H1 (cell line): ENCODE measurements around the gene CDYL. TPM values are rescaled to one million over a fixed set of nuclear protein-coding genes. Genes with fewer than 3 reads are reported as not detected.

ENCODE experiments used
- ATF2 ChIP-seq: IDR thresholded peaks from 2 replicates; pipeline ENCODE4 v1.6.1; 2012; ENCODE audit warnings: low read length, inconsistent platforms
- CHD1 ChIP-seq: IDR thresholded peaks from 2 replicates; pipeline ENCODE4 v1.6.1; 2012; ENCODE audit warnings: low read depth, low read length, improper control_type of control experiment
- RXRA ChIP-seq: IDR thresholded peaks from 2 replicates; pipeline ENCODE4 v1.6.1; 2011; ENCODE audit warnings: low read depth, mild to moderate bottlenecking, low read length, moderate library complexity; ENCODE audit not compliant: insufficient read depth
- TAF7 ChIP-seq: optimal IDR thresholded peaks from 2 replicates; pipeline ENCODE3; 2011; ENCODE audit warnings: low read depth, mild to moderate bottlenecking, inconsistent platforms, low read length, moderate library complexity, borderline replicate concordance
- TCF12 ChIP-seq: IDR thresholded peaks from 2 replicates; pipeline ENCODE4 v1.6.1; 2011; ENCODE audit warnings: low read depth, mild to moderate bottlenecking, low read length
- polyA plus RNA-seq, 7 experiments: library from polyadenylated mRNA; depleted of rRNA in 3 of 7; stranded (reverse) in 5 of 7; unstranded in 2 of 7; fragments of >200 nt in 5 of 7; fragments of 200-250 nt in 2 of 7; gene quantifications; 1 replicate in 5 of 7; 2 replicates in 1 of 7; 4 replicates in 1 of 7; pipeline versions ENCODE4 v1.2.1 to v1.2.3, GENCODE V29; 2011 to 2013; ENCODE audit warnings: missing spikeins in 2 of 7, mixed read lengths in 2 of 7
- total RNA-seq: library from RNA; stranded (reverse); fragmentation: NEBNext Ultra II Directional; extraction: Animal tissue kit (Norgen Biotek cat#: 25700); gene quantifications from 2 replicates; pipeline ENCODE4 v1.2.1, GENCODE V29; 2021

CDYL gene
- total and polyA plus RNA-seq, 2 of the 8 experiments (the other 6 are each of a cell fraction or from before 2014, with no cell fraction given) = 56.4 to 119 TPM

DNA sequence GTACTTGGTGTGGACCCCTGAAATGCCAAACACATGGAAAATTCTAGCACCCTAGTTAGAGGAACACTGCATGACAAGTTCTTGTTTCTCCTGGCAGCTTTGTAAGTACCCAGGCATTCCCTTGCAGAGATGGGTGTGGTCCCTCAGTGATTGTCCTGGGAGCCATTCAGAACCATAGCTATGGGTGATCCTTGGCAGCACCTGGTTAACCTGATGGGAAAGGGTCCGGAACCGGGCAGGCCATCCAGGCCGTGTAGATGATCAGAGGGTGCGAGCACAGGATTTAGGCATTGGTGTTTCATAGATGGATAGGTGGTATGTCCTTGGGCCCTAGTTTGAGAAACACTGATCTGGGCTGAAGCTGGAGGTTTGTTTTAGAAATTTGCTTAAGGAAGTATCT is 131.9 kb downstream of the CDYL start (continued):
- no peak for TF ChIP-seq TAF7
- TF ChIP-seq TCF12 = no peak
- TF ChIP-seq RXRA = no peak
- TF ChIP-seq ATF2 = no peak
- no peak for TF ChIP-seq CHD1
- TF ChIP-seq, all 59 proteins: peak for 0
